UCSD-AML1 (cell line): ENCODE measurements around the gene SLC26A9.
"Not testable (repeated sequence)": the region's sequence is repeated elsewhere in the genome, so short reads cannot be mapped to it uniquely, and the experiment has no call there.

ENCODE experiments used
- DNase-seq: peaks from one replicate; lab custom pipeline; 2025; ENCODE audit not compliant: unreplicated experiment; lab: John Stamatoyannopoulos, UW

The SLC26A9 gene

DNA sequence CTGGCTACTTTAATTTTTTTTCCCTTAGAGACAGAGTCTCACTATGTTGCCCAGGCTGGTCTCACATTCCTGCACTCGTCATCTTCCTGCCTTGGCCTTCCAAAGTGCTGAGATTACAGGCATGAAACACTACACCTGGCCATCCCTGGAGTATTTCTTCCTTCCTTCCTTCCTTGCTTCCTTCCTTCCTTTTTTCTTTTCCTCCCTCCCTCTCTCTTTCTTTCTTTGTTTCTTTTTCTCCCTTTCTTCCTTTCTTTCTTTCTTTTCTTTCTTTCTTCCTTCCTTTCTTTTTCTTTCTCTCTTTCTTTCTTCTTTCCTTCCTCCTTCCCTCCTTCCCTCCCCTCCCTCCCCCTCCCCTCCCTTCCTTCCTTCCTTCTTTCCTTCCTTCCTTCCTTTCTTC, 46.9 kb downstream of the SLC26A9 start:
- DNase-seq = no peak

GRCh38 chr1:205894119-205894518, 49.1 kb downstream of the SLC26A9 start:
- not testable (repeated sequence) for DNase-seq

- not testable (repeated sequence) for DNase-seq
Measured at GRCh38 chr1:205892175-205892574, 51.1 kb downstream of the SLC26A9 start.

DNA sequence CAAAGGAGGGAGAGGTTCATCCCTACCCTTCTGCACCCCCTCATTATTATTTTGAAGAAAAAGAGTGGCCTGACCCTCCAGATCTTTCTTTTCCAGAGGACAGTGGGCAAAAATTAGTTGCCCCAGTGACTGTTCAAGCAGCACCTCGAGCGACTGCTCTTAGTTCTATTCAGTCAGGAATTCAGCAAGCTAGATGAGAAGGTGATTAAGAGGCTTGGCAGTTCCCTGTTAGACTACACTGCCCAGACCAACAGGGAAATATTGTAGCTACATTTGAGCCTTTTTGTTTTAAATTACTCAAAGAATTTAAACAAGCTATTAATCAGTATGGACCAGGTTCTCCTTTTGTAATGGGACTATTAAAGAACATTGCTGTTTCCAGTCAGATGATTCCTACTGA, 51.8 kb downstream of the SLC26A9 start:
- not testable (repeated sequence) for DNase-seq

DNA sequence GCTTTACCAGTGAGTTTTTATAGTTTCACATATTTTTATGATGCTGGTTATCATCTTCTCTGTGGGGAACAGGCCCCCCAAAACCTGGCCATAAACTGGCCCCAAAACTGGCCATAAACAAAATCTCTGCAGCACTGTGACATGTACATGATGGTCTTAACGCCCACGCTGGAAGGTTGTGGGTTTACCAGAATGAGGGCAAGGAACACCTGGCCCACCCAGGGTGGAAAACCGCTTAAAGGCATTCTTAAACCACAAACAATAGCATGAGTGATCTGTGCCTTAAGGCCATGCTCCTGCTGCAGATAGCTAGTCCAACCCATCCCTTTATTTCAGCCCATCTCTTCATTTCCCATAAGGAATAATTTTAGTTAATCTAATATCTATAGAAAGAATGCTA, 52.6 kb downstream of the SLC26A9 start:
- DNase-seq = not testable (repeated sequence)

DNA sequence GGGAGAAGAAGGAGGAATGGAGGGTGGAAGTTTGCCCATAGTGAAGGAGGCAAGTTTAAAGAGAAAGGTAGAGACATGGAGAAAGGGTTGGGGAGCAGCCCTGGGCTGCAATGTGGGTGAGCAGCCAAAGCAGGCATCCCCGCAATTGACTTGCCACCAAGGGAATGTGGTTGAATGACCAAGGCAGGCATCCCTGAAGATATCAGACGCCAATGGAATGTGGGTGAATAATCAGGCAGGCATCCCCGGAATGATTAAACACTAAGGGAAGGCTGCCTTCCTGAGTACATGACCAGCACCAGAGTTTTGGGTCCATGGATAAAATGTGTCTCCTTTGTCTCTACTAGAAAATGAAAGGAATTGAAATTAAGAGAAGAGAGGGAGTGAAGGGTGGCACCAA, 53.5 kb downstream of the SLC26A9 start:
- not testable (repeated sequence) for DNase-seq

DNA sequence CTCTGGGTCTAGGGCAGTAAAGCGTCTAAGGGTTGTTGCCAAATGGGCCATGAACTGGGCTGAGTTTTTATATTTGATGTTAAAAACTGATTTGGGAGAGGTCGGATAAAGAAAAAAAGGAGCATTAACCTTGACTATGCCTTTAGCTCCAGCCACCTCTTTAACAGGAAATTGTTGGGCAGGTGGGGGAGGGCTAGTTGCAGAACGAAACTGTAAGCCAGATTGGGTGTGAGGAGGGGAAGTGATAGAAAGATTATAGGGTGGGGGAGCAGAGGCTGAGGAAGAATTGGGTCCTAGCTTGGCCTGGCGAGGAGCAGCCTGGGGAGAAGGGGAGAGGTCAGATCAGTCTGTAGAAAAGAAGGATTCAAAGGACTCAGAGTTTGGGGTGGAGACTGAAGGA, 54.2 kb downstream of the SLC26A9 start:
- DNase-seq = not testable (repeated sequence)

DNA sequence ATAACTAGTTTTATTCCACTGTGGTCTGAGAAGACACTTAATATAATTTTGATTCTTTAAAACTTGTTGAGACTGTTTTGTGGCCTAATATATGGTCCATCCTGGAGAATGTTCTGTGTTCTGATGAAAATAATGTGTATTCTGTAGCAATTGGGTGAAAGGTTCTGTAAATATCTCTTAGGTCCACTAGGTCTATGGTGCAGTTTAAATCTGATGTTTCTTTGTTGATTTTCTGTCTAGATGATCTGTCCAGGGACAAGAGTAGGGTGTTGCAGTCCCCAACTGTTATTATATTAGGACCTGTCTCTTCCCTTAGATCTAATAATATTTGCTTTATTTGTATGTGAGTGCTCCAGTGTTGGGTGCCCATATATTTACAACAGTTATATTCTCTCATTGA, 59.5 kb downstream of the SLC26A9 start:
- DNase-seq = no peak

DNA sequence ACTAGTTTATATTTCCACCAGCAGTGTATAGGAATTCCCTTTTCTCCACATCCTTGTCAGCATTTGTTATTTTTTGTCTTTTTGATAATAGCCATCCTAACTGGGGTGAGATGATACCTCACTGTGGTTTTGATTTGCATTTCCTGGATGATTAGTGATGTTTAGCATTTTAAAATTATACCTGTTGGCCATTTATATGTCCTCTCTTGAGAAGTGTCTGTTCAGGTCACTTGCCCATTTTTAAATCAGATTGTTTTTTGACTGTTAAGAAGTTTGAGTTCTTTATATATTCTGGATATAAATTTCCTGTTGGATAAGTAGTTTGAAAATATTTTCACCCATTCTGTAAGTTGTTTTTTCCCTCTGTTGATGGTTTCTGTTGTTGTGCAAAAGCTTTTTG, 62.3 kb downstream of the SLC26A9 start:
- no peak for DNase-seq

DNA sequence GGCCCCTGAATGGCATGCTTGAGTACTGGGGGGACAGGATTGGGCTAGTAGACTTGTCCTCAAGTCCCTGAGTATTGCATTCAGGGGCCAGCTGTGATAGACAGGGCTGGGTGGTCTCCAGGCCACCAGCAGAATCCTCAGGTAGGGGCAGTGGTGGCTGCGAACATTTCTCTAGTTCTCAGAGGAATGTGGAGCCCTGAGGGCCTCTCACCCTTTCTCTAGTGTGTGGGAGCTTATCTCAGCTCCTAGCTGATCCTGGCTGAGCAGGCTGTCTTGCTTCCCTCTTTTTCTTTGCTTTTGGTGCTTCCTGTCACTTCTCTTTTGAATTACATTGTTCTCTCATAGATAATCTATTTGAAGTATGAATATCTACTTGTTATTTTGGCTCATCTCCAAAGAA, 63.3 kb downstream of the SLC26A9 start:
- no peak for DNase-seq

- no peak for DNase-seq
Measured at GRCh38 chr1:205878026-205878425, 65.2 kb downstream of the SLC26A9 start.

DNA sequence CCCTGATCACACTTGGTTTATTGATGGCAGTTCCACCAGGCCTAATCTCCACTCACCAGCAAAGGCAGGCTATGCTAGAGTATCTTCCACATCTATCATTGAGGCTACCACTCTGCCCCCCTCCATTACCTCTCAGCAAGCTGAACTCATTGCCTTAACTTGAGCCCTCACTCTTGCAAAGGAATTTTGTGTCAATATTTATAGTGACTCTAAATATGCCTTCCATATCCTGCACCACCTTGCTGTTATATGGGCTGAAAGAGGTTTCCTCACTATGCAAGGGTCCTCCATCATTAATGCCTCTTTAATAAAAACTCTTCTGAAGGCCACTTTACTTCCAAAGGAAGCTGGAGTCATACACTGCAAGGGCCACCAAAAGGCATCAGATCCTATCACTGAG, 70.1 kb downstream of the SLC26A9 start:
- DNase-seq = not testable (repeated sequence)

- no peak for DNase-seq
Measured at GRCh38 chr1:205870236-205870635, 73.0 kb downstream of the SLC26A9 start.
